Dedifferentiated amniotic fluid mesenchymal stem cell (primary cell): ENCODE results near the gene UBE3B.

ENCODE experiments used
- DNase-seq: peaks from one replicate; pipeline ENCODE4 v3.0.0-alpha.2; 2016; ENCODE audit errors: extremely low spot score

Gene UBE3B

DNA sequence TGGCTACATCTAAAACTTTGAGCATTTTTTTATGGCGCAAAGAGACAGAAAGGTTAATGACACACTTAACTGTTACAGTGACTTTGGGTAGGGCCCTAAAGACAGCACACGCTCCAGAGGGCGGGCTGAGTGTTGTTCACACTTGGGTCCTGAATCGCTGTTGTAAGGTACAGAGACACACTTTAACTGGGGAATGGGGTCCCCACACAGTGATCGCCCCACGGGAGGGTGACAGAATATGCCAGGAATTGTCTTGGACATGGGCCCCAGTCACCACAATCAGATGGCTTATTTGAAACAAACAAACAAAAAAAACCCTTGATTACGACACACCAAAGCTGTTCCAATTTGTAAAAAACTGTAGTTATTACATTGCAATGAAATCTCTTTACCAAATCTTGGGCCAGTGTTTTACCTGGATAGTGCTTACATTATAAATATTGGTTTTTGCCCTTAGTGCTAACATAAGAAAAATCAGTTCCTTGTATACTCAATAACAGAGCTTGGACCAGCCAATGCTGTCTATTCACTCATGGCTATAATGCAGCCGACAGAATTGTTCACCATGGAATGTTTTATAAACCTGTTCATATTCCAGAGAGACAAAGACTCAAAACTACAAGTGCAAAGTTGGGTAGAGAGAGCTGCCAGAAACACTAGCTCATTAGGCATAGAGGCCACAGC, 28.6 kb upstream of the UBE3B start:
- DNase-seq = no peak

DNA sequence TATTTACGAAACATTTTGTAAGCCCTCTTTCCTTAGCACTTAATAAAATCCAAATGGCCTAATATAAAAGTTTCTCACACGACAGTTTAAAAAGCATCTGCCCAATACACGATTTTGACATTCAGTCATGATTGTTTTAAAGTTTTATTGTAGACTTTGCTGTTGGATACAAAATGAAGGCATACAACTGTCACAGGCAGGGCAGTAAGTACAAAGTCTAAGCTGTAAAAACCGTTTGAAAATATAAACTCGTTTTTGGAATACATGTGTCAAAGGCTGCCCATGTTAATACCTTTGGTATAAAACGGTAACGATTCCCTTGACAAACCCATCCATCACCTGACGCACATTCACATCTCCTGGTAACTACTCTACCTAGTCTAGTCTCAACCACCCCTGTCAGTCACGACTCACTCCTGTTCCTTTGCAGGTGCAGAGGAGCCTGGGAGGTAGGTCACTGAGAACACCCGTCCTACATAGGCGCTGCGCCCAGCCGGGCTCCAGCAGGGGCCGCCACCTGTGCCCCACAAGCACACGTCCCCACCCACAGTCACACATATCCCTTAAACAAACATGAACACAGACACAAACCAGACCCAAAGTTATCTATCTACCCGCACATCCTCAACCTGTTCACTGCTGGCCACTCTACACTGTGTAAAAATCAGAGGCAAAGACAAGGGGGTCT, 27.4 kb upstream of the UBE3B start:
- DNase-seq = no peak

DNA sequence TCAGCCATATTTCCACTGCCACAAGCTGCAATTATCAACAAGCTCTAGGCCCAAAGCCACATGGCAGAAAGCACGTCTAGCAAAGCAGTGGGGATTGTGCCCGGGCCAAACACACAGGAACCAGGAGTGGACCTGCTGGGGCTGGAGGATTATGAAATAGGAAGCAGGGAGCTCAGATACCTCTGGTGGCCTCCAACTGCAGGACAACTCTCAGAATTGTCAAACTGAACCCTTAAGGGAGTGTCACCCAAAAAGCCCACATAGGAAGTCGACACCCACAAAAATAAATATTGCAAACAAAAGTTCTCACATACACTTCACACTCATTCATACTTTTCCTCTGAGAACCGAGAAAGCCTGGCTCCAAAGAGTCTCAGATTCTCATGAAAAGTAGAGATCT, 26.5 kb upstream of the UBE3B start:
- no peak for DNase-seq

DNA sequence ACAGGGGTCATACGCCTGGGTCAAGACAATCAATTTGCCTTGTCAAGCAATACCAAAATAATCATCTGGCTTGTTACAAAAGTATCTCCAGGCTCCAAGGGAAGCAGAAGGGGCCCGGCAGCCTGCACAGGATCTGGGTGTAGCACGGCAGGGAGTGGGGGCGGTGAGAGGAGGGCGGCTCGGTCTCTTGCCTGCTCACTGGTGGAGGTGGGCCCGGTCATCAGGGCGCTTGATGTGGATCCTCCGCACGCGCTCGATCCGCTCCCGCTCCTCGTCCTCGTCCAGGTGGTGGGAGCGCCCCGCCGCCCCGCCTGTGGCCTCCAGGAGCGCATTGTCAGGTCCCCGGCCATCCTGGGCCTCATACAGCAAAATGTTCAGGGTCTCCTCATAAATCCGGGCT, 26.0 kb upstream of the UBE3B start:
- DNase-seq = no peak

DNA sequence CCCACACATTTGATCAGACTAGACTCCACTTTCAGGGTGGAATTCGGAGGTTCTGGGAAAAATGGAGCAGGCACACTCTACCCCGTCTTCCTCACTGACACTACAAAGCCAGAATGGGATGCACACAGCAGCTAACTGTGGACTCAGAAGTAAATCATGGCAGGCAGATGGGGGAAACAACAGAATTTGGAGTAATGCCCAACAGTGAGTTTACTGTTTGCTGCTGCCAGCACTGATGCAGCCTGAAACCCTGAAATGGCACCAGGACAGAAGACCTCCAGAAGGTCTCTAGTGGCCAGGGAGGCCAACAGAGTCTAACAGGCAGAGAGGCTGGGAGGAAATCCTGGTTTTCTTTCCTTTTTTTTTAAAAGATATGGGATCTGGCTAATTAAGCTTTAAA, 24.9 kb upstream of the UBE3B start:
- DNase-seq = no peak

DNA sequence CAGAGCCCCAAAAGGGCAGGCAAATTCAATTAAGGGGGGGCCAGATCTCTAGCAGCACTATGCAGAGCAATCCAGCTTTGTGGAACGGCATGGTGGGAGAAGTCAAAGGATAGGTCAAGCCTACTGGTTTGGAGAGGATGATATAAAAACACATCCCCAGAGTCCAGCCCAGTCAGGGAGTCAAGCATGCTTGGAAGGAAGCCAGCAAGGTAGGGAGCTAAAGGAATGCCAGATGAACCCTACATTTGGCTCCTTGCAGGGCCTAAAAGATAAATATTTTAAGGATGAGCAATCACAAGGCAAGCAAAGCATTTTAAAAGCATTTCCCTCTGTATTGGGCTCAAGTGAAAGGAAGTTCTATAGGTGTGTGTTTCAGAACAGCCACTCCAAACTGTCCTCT, 21.7 kb upstream of the UBE3B start:
- no peak for DNase-seq

DNA sequence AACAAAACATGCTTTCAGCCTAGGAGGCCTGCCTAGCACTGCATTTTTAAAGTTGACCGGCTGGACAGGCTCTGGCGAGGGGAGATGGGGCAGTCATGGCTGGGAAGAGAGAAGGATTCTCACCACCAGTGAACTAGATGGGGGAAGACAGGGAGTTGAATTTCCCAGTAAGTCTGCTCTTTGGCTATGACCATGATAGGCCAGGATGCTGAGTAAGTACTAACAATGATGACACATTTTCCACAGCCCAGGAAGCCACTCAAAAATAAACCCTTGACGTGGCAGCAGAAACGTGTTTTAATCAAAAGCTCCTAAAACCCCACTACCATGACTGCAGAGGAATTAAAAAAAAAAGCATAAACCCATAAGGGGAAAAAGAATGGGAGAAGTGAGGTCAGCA, 19.3 kb upstream of the UBE3B start:
- no peak for DNase-seq

DNA sequence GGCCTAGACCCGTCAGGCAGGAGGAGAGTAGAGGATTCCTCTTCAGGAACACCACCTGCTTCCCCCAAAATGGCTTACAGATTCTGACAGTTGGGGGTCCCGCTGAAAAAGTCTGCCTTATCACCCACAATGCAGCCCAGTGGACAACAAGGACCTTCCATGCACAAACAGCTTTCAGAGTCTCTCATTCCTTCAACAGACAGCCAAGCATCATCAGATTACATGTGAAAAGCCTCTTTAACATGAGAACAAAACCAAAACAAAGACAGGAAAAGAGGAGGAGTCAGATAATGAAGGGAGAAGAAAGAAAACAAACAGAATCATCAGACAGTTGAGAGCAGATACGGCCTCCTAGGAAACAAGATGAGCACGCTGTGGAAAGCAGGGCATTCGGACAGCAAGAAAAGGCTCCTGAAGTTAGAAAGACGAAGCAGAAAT, 18.6 kb upstream of the UBE3B start:
- DNase-seq = peak; percentile 39

DNA sequence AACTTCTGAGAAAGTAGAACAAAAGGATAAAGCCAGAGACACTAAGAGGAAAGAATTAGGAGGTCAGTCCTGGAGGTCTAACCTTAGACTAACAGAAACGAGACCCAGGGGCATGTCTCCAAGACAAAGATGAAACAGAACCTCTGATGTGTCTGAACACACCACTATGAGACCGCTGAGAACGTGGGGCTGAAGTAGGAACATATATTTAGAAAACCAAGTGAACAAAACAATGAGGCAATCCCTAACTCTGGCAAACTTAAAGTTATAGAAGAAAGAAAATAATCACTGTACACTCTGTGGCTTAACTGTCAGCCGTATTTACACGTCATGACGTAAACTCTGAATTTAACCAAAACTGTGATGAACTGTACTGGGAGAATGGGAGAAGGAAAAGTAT, 18.2 kb upstream of the UBE3B start:
- no peak for DNase-seq

DNA sequence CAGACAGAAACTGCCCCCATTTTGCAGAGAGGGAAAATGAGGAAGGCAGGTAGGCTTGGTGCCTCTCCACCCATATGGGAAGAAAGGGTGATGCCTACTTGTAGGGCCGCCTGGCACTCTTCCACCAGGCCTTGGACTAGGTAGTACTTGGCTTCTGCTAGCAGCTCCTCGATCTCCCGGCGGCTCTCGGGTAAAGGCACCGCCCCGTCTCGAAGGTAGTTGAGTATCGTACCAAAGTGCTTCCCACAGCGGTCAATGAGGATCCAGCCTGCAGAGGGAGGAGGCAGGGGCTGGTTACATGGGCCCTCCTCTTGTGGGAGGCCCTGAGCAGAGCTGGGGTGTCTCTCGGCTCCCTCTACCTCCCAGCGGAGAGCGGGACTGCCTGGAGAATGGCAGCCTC, 16.9 kb upstream of the UBE3B start:
- DNase-seq = no peak

DNA sequence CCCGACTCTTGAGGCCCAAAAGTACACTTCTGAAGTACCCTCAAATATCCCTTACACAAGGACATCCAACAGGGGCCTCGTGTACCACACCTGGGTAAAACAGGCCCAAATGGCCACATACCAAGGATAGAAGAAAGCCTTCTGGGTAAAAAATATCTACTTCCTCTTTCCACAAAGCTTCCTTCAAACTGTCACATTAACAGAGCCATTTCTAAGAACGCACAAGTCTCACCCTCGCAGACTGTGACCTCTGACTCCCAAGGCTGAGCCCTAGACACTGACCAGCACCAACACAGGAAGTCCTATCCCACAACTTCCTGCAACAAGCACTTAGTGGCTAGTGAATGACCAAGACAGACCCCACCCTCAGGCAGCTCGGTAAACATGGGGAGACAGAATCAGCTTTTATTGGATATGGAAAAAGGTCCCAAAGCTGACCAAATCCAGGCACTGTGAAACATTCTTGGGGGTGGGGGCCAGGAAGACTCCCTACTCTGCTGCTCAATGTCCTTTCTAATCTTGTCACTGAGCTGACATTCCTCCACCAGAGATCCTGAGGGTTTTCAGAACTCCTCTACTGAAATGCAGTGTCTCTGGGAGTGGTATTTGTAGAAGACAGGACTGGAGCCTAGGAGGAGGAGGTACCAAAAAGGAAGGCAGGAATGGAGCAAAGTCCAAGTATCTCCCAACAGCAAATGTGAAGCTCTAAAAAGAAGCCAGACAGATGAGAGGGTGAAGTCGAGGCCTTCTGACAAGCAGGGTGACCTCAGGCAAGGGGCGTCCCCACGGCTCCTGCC, 16.2 kb upstream of the UBE3B start:
- DNase-seq = no peak

DNA sequence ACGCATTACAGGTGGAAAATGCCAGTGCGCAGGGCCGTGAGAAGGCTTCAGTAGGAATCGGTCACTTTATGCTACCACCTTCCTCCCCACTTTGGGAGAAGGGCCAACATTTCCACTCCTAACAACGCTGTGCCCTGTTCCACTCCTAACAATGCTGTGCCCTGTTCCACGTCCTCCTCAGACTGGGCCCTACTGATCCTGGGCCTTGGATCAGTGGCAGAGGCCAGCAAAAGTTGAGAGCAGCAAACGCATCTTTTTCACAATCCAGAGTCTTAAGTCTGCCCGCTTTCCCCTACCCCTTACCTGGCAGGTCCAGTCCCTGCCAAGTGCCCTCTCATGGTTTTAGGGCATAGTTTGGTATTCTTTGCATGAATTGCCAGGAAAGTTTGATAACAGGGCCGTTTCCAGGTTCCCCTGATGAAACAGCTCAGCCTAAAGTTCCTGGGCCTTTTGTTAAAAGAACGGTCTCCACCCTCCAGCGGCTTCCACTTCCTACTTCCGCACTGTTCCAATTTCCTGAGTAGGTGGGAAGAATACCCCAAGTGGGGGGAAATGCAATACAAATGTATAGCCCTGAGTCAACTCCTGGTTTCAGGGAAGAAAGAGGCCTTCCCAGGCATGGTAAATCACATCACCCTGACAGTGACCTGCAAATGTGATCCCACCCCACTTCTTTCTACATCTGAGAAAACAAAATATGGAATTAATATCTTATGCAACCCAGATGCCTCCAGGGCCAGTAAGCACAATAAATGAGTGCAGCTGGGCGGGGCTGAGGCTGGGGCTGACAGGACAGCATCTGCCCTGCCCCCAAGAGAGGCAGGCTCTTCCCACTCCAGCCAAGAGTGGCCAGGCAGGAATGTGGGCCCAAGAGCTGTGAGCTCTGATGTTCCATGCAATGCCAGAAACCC, 15.3 kb upstream of the UBE3B start:
- peak; percentile 95 for DNase-seq

DNA sequence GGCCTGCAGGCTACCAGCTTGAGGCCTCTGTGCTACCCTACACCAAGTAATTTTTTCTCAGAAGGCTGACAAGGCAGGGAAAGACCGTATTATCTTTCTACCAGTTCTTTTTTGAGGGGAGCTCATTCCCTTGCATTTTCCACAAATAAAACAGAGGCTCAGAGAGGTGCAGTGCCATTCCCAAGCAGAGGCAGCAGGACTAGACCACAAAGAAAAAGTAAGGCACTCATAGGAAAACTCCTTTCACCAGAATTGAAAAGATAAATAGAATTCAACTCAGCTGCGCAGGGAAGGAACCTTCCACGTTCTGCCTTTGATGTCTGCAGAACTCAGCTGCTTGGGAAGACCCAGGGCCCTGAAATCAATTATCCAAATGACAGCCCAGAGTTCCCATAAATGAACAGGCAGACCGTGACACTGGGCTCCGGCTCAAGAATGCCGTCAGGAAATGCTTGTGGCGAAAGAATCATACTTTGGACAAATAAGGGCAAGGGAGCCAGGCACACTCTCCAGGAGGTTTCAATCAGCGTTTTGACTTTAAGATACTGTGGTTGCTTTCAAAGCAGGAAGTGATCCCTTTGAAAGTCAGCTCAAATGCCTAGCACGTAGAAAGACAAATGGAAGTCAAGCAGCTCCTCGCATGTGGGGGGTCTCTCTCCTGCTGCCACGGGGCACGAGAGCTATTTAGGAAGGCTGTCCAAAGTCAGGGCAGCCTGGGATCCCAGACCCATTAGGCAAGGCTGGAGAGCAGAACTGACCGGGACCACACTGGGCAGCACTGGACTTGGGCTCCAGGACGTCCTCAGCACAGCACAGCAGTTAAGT, 14.4 kb upstream of the UBE3B start:
- DNase-seq = peak; percentile 96

DNA sequence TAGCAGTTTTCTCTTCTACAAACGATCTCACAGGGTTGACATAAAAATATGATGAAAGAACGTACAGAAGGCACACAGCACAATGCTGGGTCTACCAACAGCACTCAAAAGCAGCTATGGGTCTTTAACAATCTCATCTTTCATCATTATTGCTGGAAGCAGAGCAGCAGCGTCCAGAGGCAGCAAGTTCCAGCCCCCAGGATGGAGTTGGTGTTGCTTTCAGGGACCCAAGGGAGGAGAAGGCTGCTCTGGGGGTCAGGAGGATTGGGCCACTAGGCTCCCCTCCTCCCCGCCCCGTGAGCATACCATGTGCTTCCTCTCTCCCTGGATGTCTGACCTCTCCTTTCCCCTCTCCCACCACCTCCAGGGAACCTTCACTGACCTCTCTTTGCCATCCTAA, 13.7 kb upstream of the UBE3B start:
- no peak for DNase-seq

DNA sequence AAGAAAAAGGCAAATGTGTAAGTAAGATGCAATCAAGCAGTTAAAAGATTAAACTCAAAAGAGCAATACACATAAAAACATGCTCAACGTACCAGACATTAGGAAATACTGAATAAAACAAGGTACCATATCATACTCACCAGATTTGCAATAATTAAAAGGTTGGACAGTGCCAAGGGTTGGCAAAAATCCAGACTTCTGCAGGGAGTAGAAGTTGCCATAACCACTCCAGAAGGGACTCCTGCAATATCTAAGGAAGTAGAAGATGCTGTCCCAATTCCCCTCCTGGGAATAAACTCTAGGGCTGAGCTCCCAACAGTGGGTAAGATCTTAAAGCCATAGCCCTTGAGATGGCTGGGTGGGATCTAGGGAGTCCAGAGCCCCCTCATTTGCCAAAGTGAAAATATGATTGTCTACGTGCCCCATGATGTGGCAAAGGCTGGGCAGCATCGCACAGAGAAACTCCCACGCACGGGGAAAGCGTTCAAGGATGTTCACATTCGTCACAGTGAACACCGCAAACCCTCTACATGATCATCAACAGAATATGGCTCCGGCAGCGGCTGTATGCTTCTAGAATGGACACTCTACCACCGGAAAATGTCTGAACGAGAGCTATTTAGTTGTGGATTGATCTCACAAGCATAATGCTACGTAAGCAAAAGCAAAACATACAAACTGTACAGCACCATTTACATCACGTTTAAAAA, 12.6 kb upstream of the UBE3B start:
- DNase-seq = no peak

DNA sequence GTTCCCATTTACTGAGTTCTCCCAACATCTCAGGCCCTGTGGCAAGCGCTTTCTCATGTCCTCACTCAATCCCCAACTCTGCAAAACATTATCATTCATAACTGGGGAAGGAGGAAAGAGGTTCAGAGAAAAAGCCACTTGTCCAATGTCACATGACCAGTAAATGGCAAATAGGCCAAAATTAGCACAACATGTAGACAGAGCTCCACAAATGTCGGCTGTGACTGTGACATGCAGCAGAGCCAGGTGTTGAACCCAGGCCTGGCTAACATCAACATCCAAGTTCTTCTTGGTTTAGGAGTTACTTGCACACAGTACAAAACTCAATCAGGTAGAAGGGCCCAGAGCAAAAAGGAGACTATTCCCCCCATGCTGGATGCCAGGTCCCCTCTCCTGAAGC, 11.1 kb upstream of the UBE3B start:
- no peak for DNase-seq

DNA sequence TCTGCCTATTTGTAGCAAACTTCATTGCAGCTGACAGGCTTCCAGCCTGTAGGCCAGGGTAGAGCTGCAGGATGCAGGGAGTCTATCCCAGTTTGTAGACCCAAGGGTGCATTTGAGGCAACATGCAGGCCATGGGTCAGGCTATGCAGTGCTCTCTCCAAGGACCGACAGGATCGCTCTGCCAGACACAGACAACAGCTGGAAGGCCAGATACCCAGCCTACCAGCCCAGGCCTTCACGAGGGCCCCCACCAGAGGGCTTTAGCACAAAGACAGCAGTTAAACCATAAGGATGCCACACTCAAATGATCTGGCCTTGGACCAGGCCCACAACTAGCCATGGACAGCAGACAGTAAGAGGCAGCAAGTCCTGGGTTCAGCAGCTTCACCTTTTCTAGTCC, 10.6 kb upstream of the UBE3B start:
- no peak for DNase-seq

DNA sequence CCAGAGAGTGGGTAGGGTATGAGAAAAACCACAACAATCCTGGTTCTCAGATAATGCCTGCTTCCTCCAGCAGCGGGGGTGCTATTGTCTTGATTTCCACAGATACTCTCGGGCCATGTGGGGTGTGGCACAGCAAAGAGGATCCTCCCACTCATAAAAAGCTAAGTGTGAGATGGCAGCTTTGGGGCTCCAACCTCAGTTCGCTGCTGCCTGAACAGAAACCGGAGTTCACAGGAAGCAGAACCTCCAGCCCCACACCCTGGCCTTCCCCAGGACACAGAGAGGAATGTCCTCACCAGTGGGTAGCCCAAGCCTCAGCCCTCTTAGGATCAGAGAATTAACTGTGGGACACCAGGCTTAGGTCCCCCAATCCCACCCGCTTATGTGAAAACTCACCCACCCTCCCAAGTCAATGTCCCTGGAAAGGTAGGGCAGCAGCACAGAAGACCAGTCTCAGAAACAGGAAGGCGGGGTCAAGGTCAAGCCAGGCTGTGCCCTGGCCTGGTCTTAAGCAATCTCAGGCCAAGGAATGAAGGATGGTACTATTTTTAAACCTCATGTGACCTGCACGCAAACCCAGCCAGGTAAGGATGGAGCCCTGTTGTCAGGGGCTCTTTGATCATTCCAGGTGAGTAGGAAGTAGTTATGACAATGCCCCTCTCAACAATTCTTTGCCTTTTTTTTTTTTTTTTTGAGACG, 9.3 kb upstream of the UBE3B start:
- DNase-seq = no peak

DNA sequence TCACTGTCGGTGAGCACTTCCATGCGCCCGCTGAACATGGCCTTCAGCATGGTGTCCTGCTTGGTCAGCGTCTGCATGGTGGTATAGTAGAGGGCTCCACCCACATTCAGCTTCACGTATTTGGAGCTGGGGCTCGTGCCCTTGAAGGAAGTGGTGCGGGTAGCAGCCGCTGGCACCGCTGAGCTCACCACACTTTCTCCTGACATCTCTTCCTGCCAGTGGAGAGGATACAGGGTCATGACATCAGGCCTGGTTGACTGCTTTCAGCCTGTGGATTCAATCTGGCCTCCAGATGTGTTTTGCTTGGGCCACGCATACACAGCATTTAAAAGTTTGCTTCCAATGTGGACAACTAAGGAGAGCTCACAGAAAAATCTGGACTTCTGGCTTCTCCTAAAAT, 7.9 kb upstream of the UBE3B start:
- no peak for DNase-seq

DNA sequence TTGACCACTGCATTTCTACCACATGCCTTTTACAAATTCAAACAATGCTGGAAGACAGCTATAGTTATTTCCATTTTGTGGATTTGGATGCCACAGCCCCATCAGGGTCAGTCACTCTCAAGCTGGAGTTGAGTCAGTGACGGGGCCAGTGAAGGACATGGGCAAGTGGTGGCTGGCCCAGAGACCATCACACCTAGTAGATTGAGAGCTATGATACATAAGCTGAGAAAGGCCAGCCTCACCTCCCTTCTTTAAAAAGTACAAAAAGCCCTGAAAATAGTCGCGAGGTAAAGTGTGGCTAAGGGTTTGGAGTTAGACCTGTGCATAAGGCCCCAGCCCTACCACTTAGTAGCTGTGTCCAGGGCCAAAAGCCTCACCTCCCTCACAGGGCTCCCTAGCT, 4.4 kb upstream of the UBE3B start:
- no peak for DNase-seq
